GM18861 (cell line): Measurements from ENCODE around the gene DIO3.

Experiments used
- ATAC-seq: cut with Tn5 transposase; IDR thresholded peaks from one replicate; pipeline ENCODE4 v1.9.1; 2021; ENCODE audit not compliant: unreplicated experiment

DIO3 gene

GRCh38 chr14:101595887-101596721 lies 34.8 kb downstream of the DIO3 start:
- ATAC-seq = no peak

DNA sequence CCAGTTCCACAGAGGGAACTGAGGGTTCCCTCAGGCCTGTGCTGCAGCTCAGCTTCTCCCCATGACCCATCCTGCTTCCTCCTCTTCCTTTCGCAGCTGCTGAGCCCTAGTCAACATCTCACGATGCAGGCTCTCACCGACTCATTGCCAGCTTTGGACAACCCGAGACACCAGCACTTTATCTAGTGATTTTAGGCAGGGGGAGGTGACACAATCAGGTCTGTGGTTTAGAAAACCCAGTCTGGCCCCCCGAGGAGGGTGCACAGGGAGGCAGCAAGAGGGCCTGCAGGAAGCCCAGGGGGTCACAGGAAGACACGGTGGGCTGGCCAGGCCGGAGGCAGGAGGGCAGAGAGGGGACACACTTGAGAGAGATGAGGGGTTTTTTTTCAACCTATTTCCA lies 35.4 kb downstream of the DIO3 start:
- no peak for ATAC-seq

- no peak for ATAC-seq
Measured at GRCh38 chr14:101598159-101598558, 36.9 kb downstream of the DIO3 start.

DNA sequence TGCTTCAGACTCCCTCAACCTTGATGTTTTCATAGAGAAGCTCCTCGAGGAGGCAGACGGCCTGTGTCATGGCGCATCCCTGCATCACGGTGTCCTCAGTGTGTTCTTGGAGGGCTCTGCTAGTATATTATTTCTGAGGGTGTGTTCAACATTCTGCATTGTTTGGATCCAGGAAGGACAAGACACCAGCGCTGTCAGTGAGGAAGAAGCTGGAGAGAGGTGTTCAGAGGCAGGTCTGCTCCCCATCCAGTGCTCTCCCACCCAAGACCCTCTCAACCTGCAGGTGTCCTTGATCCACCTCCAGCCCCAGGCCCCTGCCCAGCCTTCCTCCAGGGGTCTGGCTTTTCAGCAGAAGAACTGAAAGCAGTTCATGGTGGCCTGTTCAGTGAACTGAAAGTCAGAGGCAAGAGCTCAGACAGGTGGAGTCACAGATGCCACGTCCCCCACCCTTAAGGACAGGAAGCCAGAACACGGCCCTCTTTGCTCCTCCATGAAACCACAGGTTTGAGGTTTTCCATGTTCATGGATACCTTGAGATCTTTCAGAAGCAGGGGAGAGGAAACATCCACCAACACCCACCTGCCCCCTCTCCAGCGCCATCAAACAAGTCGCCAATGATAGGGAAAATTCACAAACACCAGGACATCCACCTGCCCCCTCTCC lies 37.4 kb downstream of the DIO3 start:
- no peak for ATAC-seq

DNA sequence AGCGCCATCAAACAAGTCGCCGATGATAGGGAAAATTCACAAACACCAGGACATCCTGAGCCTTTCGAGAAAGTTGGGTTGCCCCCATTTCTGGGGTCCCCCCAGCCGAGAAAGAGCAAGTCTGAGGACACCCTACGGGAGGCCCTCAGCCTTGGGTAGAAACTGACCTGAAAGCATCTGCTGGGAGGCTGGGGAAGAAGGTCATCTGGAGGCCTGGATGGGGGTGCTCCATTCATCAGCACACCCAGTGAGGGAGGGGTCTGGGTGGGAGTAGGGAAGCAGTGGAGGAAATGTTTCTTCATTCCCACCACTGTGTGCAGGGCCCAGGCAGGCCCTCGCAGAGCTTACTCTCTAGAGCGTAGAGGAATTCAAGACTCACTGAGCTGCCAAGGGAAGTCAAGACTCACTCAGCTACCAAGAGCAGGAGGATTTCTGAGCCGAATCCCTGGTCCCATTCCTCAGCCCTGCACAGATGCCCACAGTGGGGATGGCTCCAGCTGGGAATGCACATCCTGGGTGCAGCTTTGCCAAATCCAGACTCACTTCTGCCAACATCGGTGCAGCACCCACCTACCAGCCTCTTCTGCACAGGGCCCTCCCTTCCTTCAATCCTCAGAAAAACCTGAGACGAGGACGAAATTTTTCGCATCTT lies 38.1 kb downstream of the DIO3 start:
- no peak for ATAC-seq

GRCh38 chr14:101600336-101600890 lies 39.1 kb downstream of the DIO3 start:
- ATAC-seq = no peak

DNA sequence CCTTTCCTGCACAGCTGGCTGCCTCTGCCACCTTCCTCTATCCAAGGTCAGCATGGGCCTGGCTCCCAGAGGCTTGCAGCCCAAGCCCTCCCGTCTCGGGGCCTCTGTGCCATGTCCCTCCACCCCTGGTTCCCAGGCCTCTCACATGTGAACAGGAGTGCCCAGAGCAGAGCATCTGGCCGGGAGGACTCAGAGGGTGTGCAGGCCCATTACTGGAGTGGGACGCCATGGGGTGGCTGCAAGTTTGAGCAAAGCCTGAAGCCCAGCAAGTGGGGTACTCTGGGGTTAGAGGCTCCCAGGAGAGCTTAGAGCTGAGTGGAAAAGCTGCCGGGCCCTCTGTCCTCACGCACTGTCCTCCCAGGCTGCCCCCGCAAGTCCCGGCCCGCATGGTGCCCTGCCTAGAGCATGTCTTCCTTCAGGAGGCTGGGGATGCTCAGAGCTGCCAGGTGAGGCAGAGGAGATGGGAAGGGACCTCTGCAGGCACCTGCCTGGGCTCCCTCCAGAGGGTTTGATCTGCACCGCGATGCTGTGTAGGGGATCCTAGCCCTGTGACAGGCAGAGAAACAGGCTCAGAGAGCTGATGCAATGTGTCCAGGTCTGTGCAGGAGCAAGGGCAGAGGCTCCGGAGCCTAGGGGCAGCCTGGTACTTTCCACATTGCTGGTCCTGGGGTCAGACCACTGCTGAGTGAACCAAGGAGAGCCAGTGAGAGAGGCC lies 39.8 kb downstream of the DIO3 start:
- ATAC-seq = no peak

- no peak for ATAC-seq
Measured at GRCh38 chr14:101601606-101602465, 40.5 kb downstream of the DIO3 start.

- ATAC-seq = no peak
Measured at GRCh38 chr14:101602466-101602840, 41.2 kb downstream of the DIO3 start.

DNA sequence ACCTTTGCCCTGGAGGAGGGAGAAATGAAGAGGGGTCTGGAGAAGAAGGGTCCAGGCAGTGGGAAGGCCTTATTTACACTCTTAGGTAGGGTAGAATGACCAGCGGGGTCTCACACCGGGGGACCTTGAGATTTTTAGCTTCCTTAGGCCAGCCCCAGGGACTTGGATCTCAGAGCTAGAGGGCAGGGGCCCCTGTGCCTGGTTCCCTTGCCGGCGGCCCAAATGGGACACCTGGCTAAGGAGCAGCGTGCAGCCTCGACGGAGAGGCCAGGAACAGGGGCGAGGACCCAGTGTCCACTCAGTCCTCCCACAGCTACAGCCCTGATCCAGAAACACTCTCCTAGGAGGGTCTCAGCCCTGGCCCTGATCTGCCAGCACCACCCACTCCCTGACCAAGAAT lies 41.8 kb downstream of the DIO3 start:
- no peak for ATAC-seq

- no peak for ATAC-seq
Measured at GRCh38 chr14:101604228-101604934, 43.1 kb downstream of the DIO3 start.

DNA sequence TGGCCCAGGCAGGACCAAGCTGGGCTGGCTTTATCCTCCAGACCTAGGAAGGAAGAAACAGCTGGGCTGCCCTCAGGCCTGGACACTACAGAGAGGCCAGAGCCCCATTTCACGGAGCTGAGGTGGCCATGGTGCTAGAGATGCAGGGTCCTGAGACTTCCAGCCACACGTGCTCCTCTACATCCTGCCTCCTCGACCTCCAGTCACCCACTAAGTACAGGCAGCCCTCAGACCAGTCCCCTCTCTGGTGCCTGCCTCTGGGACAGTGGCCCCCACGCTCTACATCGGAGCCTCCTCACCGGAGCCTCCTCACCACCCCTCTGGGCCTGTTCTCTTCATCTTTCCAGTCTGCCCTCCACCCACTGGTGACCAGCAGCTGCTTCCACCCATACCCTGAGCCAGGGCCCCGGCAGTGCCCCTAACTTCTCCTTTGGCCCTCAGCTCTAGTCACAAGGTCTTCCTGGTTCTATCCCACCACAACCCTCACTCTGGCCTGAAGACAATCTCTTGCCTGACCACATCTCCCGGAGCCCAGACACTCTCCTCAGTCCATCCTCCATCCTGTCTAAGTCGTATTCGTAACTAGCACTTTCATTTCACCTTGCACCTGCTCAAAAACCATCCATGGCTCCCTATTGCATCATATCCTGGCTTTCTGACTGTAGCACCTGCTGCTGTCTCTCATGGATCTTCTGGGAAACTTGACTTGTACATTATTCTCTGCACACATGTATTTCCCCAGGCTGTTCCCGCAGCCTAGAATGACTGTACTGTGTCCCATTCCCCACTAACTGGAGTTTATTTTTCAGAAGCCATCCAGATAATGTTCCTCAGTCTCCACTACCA lies 43.9 kb downstream of the DIO3 start:
- no peak for ATAC-seq

DNA sequence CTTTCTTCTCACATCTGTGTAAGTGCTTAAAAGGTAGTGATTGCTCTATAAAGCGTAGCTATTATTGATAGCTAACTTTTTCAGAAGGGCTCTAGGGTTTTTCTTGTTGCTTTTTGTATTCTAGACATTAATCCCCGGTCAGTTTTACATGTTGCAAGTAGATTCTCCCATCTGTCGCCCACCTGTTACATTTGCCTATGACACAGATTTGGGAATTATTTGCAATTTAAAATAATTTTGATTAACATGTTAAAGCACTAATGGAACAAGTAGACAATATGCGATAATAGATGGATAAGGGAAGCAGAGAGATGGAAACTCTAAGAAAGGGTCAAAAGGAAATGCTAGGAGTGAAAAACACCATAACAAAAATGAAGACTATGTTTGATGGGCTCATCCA lies 44.5 kb downstream of the DIO3 start:
- no peak for ATAC-seq
